Esophagus muscularis mucosa (tissue), 4 donors: ENCODE measurements around the gene SH3BP2.

Experiments
- CTCF ChIP-seq, 3 experiments: fragments of 200-600 bp in 2 of 3; fragments of 450-650 bp in 1 of 3; sonication (generic) in 2 of 3; IDR thresholded peaks; one replicate each; pipeline ENCODE4 v1.5.1; 2017 to 2019; ENCODE audit warnings: antibody characterized with exemption in 3 of 3, mild to moderate bottlenecking in 2 of 3, moderate library complexity in 1 of 3
- EP300 ChIP-seq: sonication (generic); formaldehyde crosslinking; IDR thresholded peaks from one replicate; pipeline ENCODE4 v1.6.1; 2017; ENCODE audit warnings: antibody characterized with exemption
- POLR2A ChIP-seq: fragments of 450-650 bp; IDR thresholded peaks from one replicate; pipeline ENCODE4 v1.6.1; 2017; ENCODE audit warnings: antibody characterized with exemption, moderate library complexity, mild to moderate bottlenecking, low read depth
- POLR2AphosphoS5 ChIP-seq, 2 donors: sonication (generic); formaldehyde crosslinking; IDR thresholded peaks; one replicate each; pipeline ENCODE4 v1.6.1; 2017; ENCODE audit warnings: antibody characterized with exemption in 2 of 2

GRCh38 chr4:2832309-2832980 lies 39.6 kb downstream of the SH3BP2 start:
- TF ChIP-seq CTCF (IDR thresholded peaks at IDR 0.05) (no peak), POLR2A (no peak), EP300 (no peak), POLR2AphosphoS5 (IDR thresholded peaks at IDR 0.05) (no peak)
